Kidney (tissue), 14 donors: ENCODE data around the gene ASTN2. TPM values are rescaled to one million over a fixed set of nuclear protein-coding genes. Genes with fewer than 3 reads are reported as not detected.

ENCODE experiments used
- DNase-seq, 5 donors: peaks; one replicate each; pipeline ENCODE4 v3.0.0-alpha.2; 2013 to 2020
- FAIRE-seq: peaks from 2 replicates; lab custom pipeline; 2012; peaks lifted over from hg19 to GRCh38; lab: Jason Lieb, UNC
- H3K27ac ChIP-seq, 2 donors: one replicate each; pipeline ENCODE4 v1.7.0; 2013; ENCODE audit warnings: low read depth in 2 of 2, low read length in 2 of 2, inconsistent platforms in 1 of 2
- H3K27me3 ChIP-seq: one replicate; pipeline ENCODE4 v1.7.1; 2013; ENCODE audit warnings: low read length, inconsistent platforms; ENCODE audit not compliant: control insufficient read depth, insufficient read depth
- H3K36me3 ChIP-seq, 3 donors: one replicate each; pipeline versions ENCODE4 v1.7.0 to v1.7.1; 2013; ENCODE audit warnings: low read length in 3 of 3, control low read depth in 1 of 3, inconsistent platforms in 1 of 3; ENCODE audit not compliant: insufficient read depth in 3 of 3, control insufficient read depth in 2 of 3
- H3K4me1 ChIP-seq, 3 donors: one replicate each; pipeline versions ENCODE4 v1.7.0 to v1.7.1; 2013; ENCODE audit warnings: low read length in 3 of 3, inconsistent platforms in 1 of 3, low read depth in 1 of 3; ENCODE audit not compliant: control insufficient read depth in 2 of 3, insufficient read depth in 2 of 3
- H3K4me3 ChIP-seq, 3 donors: one replicate each; pipeline versions ENCODE4 v1.7.0 to v1.8.1; 2013; ENCODE audit warnings: low read length in 3 of 3, control low read depth in 1 of 3, inconsistent platforms in 1 of 3
- H3K9ac ChIP-seq, 3 donors: one replicate each; pipeline versions ENCODE4 v1.7.0 to v1.7.1; 2013; ENCODE audit warnings: low read length in 3 of 3, control low read depth in 1 of 3, inconsistent platforms in 1 of 3
- H3K9me3 ChIP-seq, 3 donors: one replicate each; pipeline versions ENCODE4 v1.7.0 to v1.7.1; 2013; ENCODE audit warnings: low read length in 3 of 3, control low read depth in 1 of 3, inconsistent platforms in 1 of 3; ENCODE audit not compliant: control insufficient read depth in 2 of 3, insufficient read depth in 1 of 3
- intact Hi-C: fragments of 100-400 bp; cut with DNase I; formaldehyde crosslinking; loops from one replicate; pipeline ENCODE4 v1.11.1; 2022
- polyA plus RNA-seq: library from polyadenylated mRNA; stranded (reverse); fragments of 350-450 nt; fragmentation: Illumina TruSeq; extraction: RNeasy Lipid Tissue Mini Kit (QIAGEN cat#74804); gene quantifications from one replicate; pipeline ENCODE4 v1.2.3, GENCODE V29; 2014; ENCODE audit warnings: low read depth, low replicate concordance; ENCODE audit not compliant: insufficient read depth
- total RNA-seq: library from RNA; stranded (reverse); fragmentation: NEBNext Ultra II Directional; extraction: Animal tissue kit (Norgen Biotek cat#: 25700); gene quantifications from one replicate; pipeline ENCODE4 v1.2.1, GENCODE V29; 2021
- TF ChIP-seq, protein P1 (sequence below): IDR thresholded peaks from 3 replicates; pipeline ENCODE4 v1.5.1; 2012; ENCODE audit warnings: mild to moderate bottlenecking, moderate library complexity, borderline replicate concordance; ENCODE audit not compliant: insufficient read depth; ENCODE audit errors: extremely low read depth
- donor health status: control.
- donor health status: control.
- donor health status: control.
- donor health status: control.
- donor health status: control.
- donor health status: DM: yes; HTN: yes; CAD: no.
- donor health status: Normal renal cell carcinoma (clear cell type).

ASTN2 gene
- total and polyA plus RNA-seq, 2 donors from 2014 or later: 7.6 to 11.5 TPM

DNA sequence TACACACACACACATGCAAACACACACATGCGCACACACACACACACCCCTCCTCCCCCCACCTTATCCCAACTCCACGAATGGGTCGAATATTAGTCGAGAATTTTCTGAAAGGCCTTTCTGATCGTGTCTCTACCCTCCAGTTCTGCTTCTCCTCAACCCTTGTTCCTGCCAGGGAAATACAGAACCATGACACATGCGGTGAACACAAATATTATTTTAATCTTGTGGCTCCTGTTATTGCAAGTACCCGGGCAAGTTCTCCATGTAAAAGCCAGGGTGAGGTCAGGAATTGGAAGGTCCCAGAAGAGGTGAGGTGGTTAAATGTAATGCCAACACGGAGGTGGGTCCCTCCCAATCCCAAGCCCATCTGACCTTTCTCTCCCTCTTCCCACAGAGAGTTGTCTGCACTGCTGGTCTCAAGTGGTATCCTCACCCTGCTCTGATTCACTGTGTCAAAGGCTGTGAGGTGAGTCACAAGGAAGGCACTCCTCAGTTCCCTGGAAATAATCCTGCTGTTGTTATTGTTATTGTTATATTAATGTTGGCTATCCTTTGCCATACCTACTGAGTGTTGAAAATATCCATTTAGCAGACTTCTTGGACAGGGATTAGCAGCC lies 1037.6 kb downstream of the ASTN2 start:
- DNase-seq: no peak
- Histone ChIP-seq H3K9ac (no peak overlapping the region), H3K9me3 (no peaks in the 10 kb centered on the region), H3K36me3 (peaks cover 0 to 2% (median 0%) of the 10 kb centered on the region in 3 donors), H3K4me3 (no peak overlapping the region), H3K4me1 (no peaks in the 10 kb centered on the region), H3K27me3 (no peaks in the 10 kb centered on the region), H3K27ac (no peak overlapping the region)
- FAIRE-seq: no peak
- TF ChIP-seq, protein P1, sequence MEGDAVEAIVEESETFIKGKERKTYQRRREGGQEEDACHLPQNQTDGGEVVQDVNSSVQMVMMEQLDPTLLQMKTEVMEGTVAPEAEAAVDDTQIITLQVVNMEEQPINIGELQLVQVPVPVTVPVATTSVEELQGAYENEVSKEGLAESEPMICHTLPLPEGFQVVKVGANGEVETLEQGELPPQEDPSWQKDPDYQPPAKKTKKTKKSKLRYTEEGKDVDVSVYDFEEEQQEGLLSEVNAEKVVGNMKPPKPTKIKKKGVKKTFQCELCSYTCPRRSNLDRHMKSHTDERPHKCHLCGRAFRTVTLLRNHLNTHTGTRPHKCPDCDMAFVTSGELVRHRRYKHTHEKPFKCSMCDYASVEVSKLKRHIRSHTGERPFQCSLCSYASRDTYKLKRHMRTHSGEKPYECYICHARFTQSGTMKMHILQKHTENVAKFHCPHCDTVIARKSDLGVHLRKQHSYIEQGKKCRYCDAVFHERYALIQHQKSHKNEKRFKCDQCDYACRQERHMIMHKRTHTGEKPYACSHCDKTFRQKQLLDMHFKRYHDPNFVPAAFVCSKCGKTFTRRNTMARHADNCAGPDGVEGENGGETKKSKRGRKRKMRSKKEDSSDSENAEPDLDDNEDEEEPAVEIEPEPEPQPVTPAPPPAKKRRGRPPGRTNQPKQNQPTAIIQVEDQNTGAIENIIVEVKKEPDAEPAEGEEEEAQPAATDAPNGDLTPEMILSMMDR: no peak
- intact Hi-C loops: no loop called here
